ENCODE results near the gene LAMB4.

LAMB4 gene

GRCh38 chr7:108063520-108063933 lies 66.6 kb downstream of the LAMB4 start:
- H3K4me1 ChIP-seq (ENCODE audit: control insufficient read depth, insufficient read depth, low read length), result peaks cover 2% of the 10 kb centered on the region
- no peak overlapping the region for H3K27ac ChIP-seq (ENCODE audit: low read length)
- H3K27me3 ChIP-seq (ENCODE audit: control insufficient read depth in 1 of 2, insufficient read depth in 2 of 2, low read length in 2 of 2), result no peaks in the 10 kb centered on the region
- H3K4me3 ChIP-seq (ENCODE audit: low read length in 2 of 2), result no peak overlapping the region
- no peak overlapping the region for H3K9ac ChIP-seq (ENCODE audit: low read length in 2 of 2)
- H3K36me3 ChIP-seq (ENCODE audit: control insufficient read depth in 2 of 2, insufficient read depth in 2 of 2, low read length in 2 of 2), result no peaks in the 10 kb centered on the region
- H3K9me3 ChIP-seq (ENCODE audit: control insufficient read depth in 2 of 2, low read length in 2 of 2), result no peaks in the 10 kb centered on the region

- Histone ChIP-seq H3K36me3 (ENCODE audit: control insufficient read depth in 2 of 2, insufficient read depth in 2 of 2, low read length in 2 of 2) (no peaks in the 10 kb centered on the region), H3K9ac (ENCODE audit: low read length in 2 of 2) (no peak overlapping the region), H3K4me1 (ENCODE audit: control insufficient read depth, insufficient read depth, low read length) (peaks cover 2% of the 10 kb centered on the region), H3K27me3 (ENCODE audit: control insufficient read depth in 1 of 2, insufficient read depth in 2 of 2, low read length in 2 of 2) (no peaks in the 10 kb centered on the region), H3K27ac (ENCODE audit: low read length) (no peak overlapping the region), H3K4me3 (ENCODE audit: low read length in 2 of 2) (no peak overlapping the region), H3K9me3 (ENCODE audit: control insufficient read depth in 2 of 2, low read length in 2 of 2) (no peaks in the 10 kb centered on the region)
Measured at GRCh38 chr7:108062250-108063014, 67.7 kb downstream of the LAMB4 start.

- Histone ChIP-seq H3K9ac (ENCODE audit: low read length in 2 of 2) (no peak overlapping the region), H3K27ac (ENCODE audit: low read length) (no peak overlapping the region), H3K36me3 (ENCODE audit: control insufficient read depth in 2 of 2, insufficient read depth in 2 of 2, low read length in 2 of 2) (no peaks in the 10 kb centered on the region), H3K9me3 (ENCODE audit: control insufficient read depth in 2 of 2, low read length in 2 of 2) (no peaks in the 10 kb centered on the region), H3K4me3 (ENCODE audit: low read length in 2 of 2) (no peak overlapping the region), H3K27me3 (ENCODE audit: control insufficient read depth in 1 of 2, insufficient read depth in 2 of 2, low read length in 2 of 2) (no peaks in the 10 kb centered on the region), H3K4me1 (ENCODE audit: control insufficient read depth, insufficient read depth, low read length) (peaks cover 2% of the 10 kb centered on the region)
Measured at GRCh38 chr7:108059526-108059925, 70.6 kb downstream of the LAMB4 start.

GRCh38 chr7:108057951-108058481 lies 72.1 kb downstream of the LAMB4 start:
- no peaks in the 10 kb centered on the region for H3K27me3 ChIP-seq (ENCODE audit: control insufficient read depth in 1 of 2, insufficient read depth in 2 of 2, low read length in 2 of 2)
- no peak overlapping the region for H3K27ac ChIP-seq (ENCODE audit: low read length)
- no peaks in the 10 kb centered on the region for H3K36me3 ChIP-seq (ENCODE audit: control insufficient read depth in 2 of 2, insufficient read depth in 2 of 2, low read length in 2 of 2)
- peaks cover 2% of the 10 kb centered on the region for H3K4me1 ChIP-seq (ENCODE audit: control insufficient read depth, insufficient read depth, low read length)
- H3K9me3 ChIP-seq (ENCODE audit: control insufficient read depth in 2 of 2, low read length in 2 of 2), result no peaks in the 10 kb centered on the region
- H3K9ac ChIP-seq (ENCODE audit: low read length in 2 of 2), result no peak overlapping the region
- H3K4me3 ChIP-seq (ENCODE audit: low read length in 2 of 2), result no peak overlapping the region

- Histone ChIP-seq H3K27ac (ENCODE audit: low read length) (no peak overlapping the region), H3K9ac (ENCODE audit: low read length in 2 of 2) (no peak overlapping the region), H3K27me3 (ENCODE audit: control insufficient read depth in 1 of 2, insufficient read depth in 2 of 2, low read length in 2 of 2) (no peaks in the 10 kb centered on the region), H3K9me3 (ENCODE audit: control insufficient read depth in 2 of 2, low read length in 2 of 2) (no peaks in the 10 kb centered on the region), H3K36me3 (ENCODE audit: control insufficient read depth in 2 of 2, insufficient read depth in 2 of 2, low read length in 2 of 2) (no peaks in the 10 kb centered on the region), H3K4me1 (ENCODE audit: control insufficient read depth, insufficient read depth, low read length) (peaks cover 2% of the 10 kb centered on the region), H3K4me3 (ENCODE audit: low read length in 2 of 2) (no peak overlapping the region)
Measured at GRCh38 chr7:108055611-108056021, 74.5 kb downstream of the LAMB4 start.

- no peaks in the 10 kb centered on the region for H3K27me3 ChIP-seq (ENCODE audit: control insufficient read depth in 1 of 2, insufficient read depth in 2 of 2, low read length in 2 of 2)
- H3K9ac ChIP-seq (ENCODE audit: low read length in 2 of 2), result no peak overlapping the region
- H3K9me3 ChIP-seq (ENCODE audit: control insufficient read depth in 2 of 2, low read length in 2 of 2), result no peaks in the 10 kb centered on the region
- H3K27ac ChIP-seq (ENCODE audit: low read length), result no peak overlapping the region
- H3K4me1 ChIP-seq (ENCODE audit: control insufficient read depth, insufficient read depth, low read length), result peaks cover 1% of the 10 kb centered on the region
- no peak overlapping the region for H3K4me3 ChIP-seq (ENCODE audit: low read length in 2 of 2)
- no peaks in the 10 kb centered on the region for H3K36me3 ChIP-seq (ENCODE audit: control insufficient read depth in 2 of 2, insufficient read depth in 2 of 2, low read length in 2 of 2)
Measured at GRCh38 chr7:108054537-108054936, 75.6 kb downstream of the LAMB4 start.

GRCh38 chr7:108053250-108053649 lies 76.9 kb downstream of the LAMB4 start:
- Histone ChIP-seq H3K4me1 (ENCODE audit: control insufficient read depth, insufficient read depth, low read length) (no peaks in the 10 kb centered on the region), H3K27me3 (ENCODE audit: control insufficient read depth in 1 of 2, insufficient read depth in 2 of 2, low read length in 2 of 2) (no peaks in the 10 kb centered on the region), H3K36me3 (ENCODE audit: control insufficient read depth in 2 of 2, insufficient read depth in 2 of 2, low read length in 2 of 2) (no peaks in the 10 kb centered on the region), H3K9me3 (ENCODE audit: control insufficient read depth in 2 of 2, low read length in 2 of 2) (no peaks in the 10 kb centered on the region), H3K9ac (ENCODE audit: low read length in 2 of 2) (no peak overlapping the region), H3K27ac (ENCODE audit: low read length) (no peak overlapping the region), H3K4me3 (ENCODE audit: low read length in 2 of 2) (no peak overlapping the region)

GRCh38 chr7:108051454-108051853 lies 78.7 kb downstream of the LAMB4 start:
- Histone ChIP-seq H3K27me3 (ENCODE audit: control insufficient read depth in 1 of 2, insufficient read depth in 2 of 2, low read length in 2 of 2) (no peaks in the 10 kb centered on the region), H3K27ac (ENCODE audit: low read length) (no peak overlapping the region), H3K9me3 (ENCODE audit: control insufficient read depth in 2 of 2, low read length in 2 of 2) (no peaks in the 10 kb centered on the region), H3K4me1 (ENCODE audit: control insufficient read depth, insufficient read depth, low read length) (no peaks in the 10 kb centered on the region), H3K4me3 (ENCODE audit: low read length in 2 of 2) (no peak overlapping the region), H3K36me3 (ENCODE audit: control insufficient read depth in 2 of 2, insufficient read depth in 2 of 2, low read length in 2 of 2) (no peaks in the 10 kb centered on the region), H3K9ac (ENCODE audit: low read length in 2 of 2) (no peak overlapping the region)

GRCh38 chr7:108049962-108050361 lies 80.2 kb downstream of the LAMB4 start:
- Histone ChIP-seq H3K4me1 (ENCODE audit: control insufficient read depth, insufficient read depth, low read length) (no peaks in the 10 kb centered on the region), H3K36me3 (ENCODE audit: control insufficient read depth in 2 of 2, insufficient read depth in 2 of 2, low read length in 2 of 2) (no peaks in the 10 kb centered on the region), H3K4me3 (ENCODE audit: low read length in 2 of 2) (no peak overlapping the region), H3K27ac (ENCODE audit: low read length) (no peak overlapping the region), H3K9ac (ENCODE audit: low read length in 2 of 2) (no peak overlapping the region), H3K27me3 (ENCODE audit: control insufficient read depth in 1 of 2, insufficient read depth in 2 of 2, low read length in 2 of 2) (no peaks in the 10 kb centered on the region), H3K9me3 (ENCODE audit: control insufficient read depth in 2 of 2, low read length in 2 of 2) (no peaks in the 10 kb centered on the region)

GRCh38 chr7:108048422-108048821 lies 81.7 kb downstream of the LAMB4 start:
- Histone ChIP-seq H3K27ac (ENCODE audit: low read length) (no peak overlapping the region), H3K4me3 (ENCODE audit: low read length in 2 of 2) (no peak overlapping the region), H3K9me3 (ENCODE audit: control insufficient read depth in 2 of 2, low read length in 2 of 2) (no peaks in the 10 kb centered on the region), H3K4me1 (ENCODE audit: control insufficient read depth, insufficient read depth, low read length) (no peaks in the 10 kb centered on the region), H3K9ac (ENCODE audit: low read length in 2 of 2) (no peak overlapping the region), H3K36me3 (ENCODE audit: control insufficient read depth in 2 of 2, insufficient read depth in 2 of 2, low read length in 2 of 2) (no peaks in the 10 kb centered on the region), H3K27me3 (ENCODE audit: control insufficient read depth in 1 of 2, insufficient read depth in 2 of 2, low read length in 2 of 2) (no peaks in the 10 kb centered on the region)

GRCh38 chr7:108046952-108047506 lies 83.1 kb downstream of the LAMB4 start:
- H3K4me3 ChIP-seq (ENCODE audit: low read length in 2 of 2), result no peak overlapping the region
- no peaks in the 10 kb centered on the region for H3K9me3 ChIP-seq (ENCODE audit: control insufficient read depth in 2 of 2, low read length in 2 of 2)
- H3K9ac ChIP-seq (ENCODE audit: low read length in 2 of 2), result no peak overlapping the region
- H3K27ac ChIP-seq (ENCODE audit: low read length), result no peak overlapping the region
- no peaks in the 10 kb centered on the region for H3K36me3 ChIP-seq (ENCODE audit: control insufficient read depth in 2 of 2, insufficient read depth in 2 of 2, low read length in 2 of 2)
- no peaks in the 10 kb centered on the region for H3K4me1 ChIP-seq (ENCODE audit: control insufficient read depth, insufficient read depth, low read length)
- no peaks in the 10 kb centered on the region for H3K27me3 ChIP-seq (ENCODE audit: control insufficient read depth in 1 of 2, insufficient read depth in 2 of 2, low read length in 2 of 2)

Data from stomach smooth muscle (tissue), 2 donors.